Measurements from ENCODE around the gene AMN. TPM values are rescaled to one million over a fixed set of nuclear protein-coding genes. Genes with fewer than 3 reads are reported as not detected.

Gene AMN
- total RNA-seq, 1 experiment from 2014 or later, result 21.8 TPM

DNA sequence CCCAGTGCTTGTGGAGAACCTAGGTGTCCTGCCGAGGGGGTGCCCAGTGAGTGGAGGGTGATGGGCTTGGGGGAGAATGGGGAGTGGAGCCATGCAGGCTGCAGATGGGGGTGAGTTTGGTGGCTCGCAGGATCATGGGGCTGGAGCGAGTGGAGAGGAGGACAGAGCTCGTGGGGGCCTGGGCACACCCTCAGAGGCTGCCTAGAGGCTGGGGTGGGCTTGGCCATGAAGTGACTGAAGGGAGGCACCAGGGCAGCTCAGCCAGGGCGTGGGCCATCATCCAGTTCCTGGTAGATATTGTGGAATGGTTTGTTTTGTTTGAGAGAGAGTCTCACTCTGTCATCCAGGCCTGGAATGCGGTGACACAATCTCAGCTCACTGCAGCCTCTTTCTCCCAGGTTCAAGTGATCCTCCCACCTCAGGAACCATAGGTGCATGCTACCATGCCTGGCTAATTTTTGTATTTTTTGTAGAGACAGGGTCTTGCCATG is 43.4 kb upstream of the AMN start:
- Histone ChIP-seq H3K4me2 (no peak overlapping the region), H3F3A (ENCODE audit: insufficient read depth, low read depth) (peaks cover 8% of the 10 kb centered on the region; the same call in 1 of the 2 replicates), H4K20me1 (ENCODE audit: insufficient read depth) (no peaks in the 10 kb centered on the region), H3K9me2 (ENCODE audit: insufficient read depth) (no peaks in the 10 kb centered on the region), H3K79me2 (ENCODE audit: low read depth) (no peaks in the 10 kb centered on the region), H2AFZ (no peak overlapping the region), H3K36me3 (ENCODE audit: low read depth) (0 out of 2 replicates have a peak, but pooled peaks cover 12% of the 10 kb centered on the region), H3K4me3 (no peak overlapping the region), H3K27me3 (ENCODE audit: insufficient read depth, low read depth) (no peaks in the 10 kb centered on the region), H3K27ac (no peak overlapping the region), H3K9me3 (ENCODE audit: insufficient read depth, low read depth) (no peaks in the 10 kb centered on the region), H3K4me1 (replicated peaks; ENCODE audit: insufficient read depth) (no peaks in the 10 kb centered on the region)
- POLR2A ChIA-PET (ENCODE audit: unreplicated experiment), result no interaction called here
- DNase-seq, result peak; percentile 52 to 58
- CTCF ChIA-PET, result interaction anchor here (0.6 to 0.7 kb wide), 3 partner anchors 181 to 1110 kb away, joined by 3 to 11 read pairs (median 3); no protein-coding TSS in a partner anchor
- TF ChIP-seq, protein P1, sequence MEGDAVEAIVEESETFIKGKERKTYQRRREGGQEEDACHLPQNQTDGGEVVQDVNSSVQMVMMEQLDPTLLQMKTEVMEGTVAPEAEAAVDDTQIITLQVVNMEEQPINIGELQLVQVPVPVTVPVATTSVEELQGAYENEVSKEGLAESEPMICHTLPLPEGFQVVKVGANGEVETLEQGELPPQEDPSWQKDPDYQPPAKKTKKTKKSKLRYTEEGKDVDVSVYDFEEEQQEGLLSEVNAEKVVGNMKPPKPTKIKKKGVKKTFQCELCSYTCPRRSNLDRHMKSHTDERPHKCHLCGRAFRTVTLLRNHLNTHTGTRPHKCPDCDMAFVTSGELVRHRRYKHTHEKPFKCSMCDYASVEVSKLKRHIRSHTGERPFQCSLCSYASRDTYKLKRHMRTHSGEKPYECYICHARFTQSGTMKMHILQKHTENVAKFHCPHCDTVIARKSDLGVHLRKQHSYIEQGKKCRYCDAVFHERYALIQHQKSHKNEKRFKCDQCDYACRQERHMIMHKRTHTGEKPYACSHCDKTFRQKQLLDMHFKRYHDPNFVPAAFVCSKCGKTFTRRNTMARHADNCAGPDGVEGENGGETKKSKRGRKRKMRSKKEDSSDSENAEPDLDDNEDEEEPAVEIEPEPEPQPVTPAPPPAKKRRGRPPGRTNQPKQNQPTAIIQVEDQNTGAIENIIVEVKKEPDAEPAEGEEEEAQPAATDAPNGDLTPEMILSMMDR (conservative IDR thresholded peaks at IDR 0.05), result 0 out of 2 replicates have a peak, but pooled peaks have one; percentile 23
- no peak for TF ChIP-seq EZH2 (IDR thresholded peaks at IDR 0.05; ENCODE audit: low read depth)
- BruUV-seq (replicated peaks), result no TSS peak
- intact Hi-C loops (cut with micrococcal nuclease; ENCODE audit: unreplicated experiment), result no loop called here

DNA sequence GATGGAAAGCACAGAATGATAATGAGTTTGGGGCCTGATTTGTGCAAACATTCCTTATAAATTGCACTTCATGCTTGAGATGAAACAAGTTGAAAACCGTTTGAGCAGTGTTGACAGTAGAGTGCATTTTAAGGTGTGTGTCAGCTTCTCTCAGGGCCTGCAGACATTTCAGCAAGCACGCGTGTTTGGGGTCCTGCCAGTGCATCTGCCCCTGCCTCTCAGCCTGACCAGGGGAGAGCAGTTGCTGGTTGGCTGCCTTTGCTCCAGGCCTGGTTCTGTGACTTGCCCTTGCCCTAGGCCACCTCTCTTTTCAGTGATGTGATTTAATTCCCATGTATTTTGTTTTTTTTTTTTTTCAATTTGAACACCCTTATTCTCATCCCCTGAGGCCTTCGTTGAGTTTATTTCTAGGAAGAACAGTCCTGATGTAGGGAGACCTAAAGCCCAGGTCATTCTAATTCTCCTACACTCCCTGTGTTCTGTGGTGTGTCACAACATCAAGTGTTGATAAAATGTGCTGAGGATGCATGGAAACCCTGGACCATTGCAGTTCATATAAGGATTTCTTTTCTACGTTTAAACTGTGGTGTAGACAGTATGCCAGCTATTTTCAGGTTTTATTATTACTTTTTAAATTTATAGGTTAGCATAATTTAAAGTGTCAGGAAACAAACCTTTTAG is 40.1 kb upstream of the AMN start:
- Histone ChIP-seq H3K79me2 (ENCODE audit: low read depth) (no peaks in the 10 kb centered on the region), H4K20me1 (ENCODE audit: insufficient read depth) (no peaks in the 10 kb centered on the region), H3K36me3 (ENCODE audit: low read depth) (0 out of 2 replicates have a peak, but pooled peaks cover 6% of the 10 kb centered on the region), H3K4me2 (no peak overlapping the region), H2AFZ (no peak overlapping the region), H3K9me2 (ENCODE audit: insufficient read depth) (no peaks in the 10 kb centered on the region), H3K27ac (no peak overlapping the region), H3K27me3 (ENCODE audit: insufficient read depth, low read depth) (no peaks in the 10 kb centered on the region), H3K4me3 (no peak overlapping the region), H3F3A (ENCODE audit: insufficient read depth, low read depth) (peaks cover 3% of the 10 kb centered on the region; the same call in 1 of the 2 replicates), H3K4me1 (replicated peaks; ENCODE audit: insufficient read depth) (no peaks in the 10 kb centered on the region), H3K9me3 (ENCODE audit: insufficient read depth, low read depth) (no peaks in the 10 kb centered on the region)
- DNase-seq, result no peak
- intact Hi-C loops (cut with micrococcal nuclease; ENCODE audit: unreplicated experiment), result no loop called here
- POLR2A ChIA-PET (ENCODE audit: unreplicated experiment), result interaction anchor here (0.6 kb wide), 1 partner anchor 679 kb away, joined by 3 read pairs; no protein-coding TSS in a partner anchor
- no peak for TF ChIP-seq EZH2 (IDR thresholded peaks at IDR 0.05; ENCODE audit: low read depth)
- TF ChIP-seq, protein P1 (conservative IDR thresholded peaks at IDR 0.05), result no peak
- no TSS peak for BruUV-seq (replicated peaks)
- CTCF ChIA-PET, result interaction anchor here (0.6 to 0.7 kb wide), 2 partner anchors 60 to 188 kb away, joined by 3 to 8 read pairs; no protein-coding TSS in a partner anchor

DNA sequence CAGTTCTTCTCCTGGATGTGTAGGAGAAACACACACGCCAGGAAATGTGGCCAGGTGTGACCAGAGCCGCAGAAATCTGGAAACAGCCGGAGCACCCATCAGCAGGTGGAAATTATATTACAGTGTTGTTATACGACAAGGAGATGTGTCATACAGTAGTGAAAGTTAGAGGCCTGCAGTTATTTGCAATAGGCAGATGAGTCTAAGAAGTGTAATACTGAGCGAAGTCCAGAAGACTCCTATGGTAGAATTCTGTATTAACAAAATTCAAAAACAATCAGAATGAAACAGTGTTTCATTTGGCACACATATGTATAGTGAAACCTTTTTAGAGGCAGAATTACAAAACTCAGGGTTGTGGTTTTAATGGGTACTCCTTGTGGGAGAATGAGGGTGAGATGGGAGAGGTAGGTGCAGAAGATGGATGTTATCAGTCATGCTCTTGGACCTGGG is 39.3 kb upstream of the AMN start:
- intact Hi-C loops (cut with micrococcal nuclease; ENCODE audit: unreplicated experiment), result no loop called here
- ChIA-PET CTCF (interaction anchor here (0.6 kb wide), 1 partner anchor 61 kb away, joined by 3 read pairs; no protein-coding TSS in a partner anchor), POLR2A (ENCODE audit: unreplicated experiment) (no interaction called here)
- Histone ChIP-seq H3K9me2 (ENCODE audit: insufficient read depth) (no peaks in the 10 kb centered on the region), H3K27ac (no peak overlapping the region), H3K4me2 (no peak overlapping the region), H3K36me3 (ENCODE audit: low read depth) (no peaks in the 10 kb centered on the region), H4K20me1 (ENCODE audit: insufficient read depth) (no peaks in the 10 kb centered on the region), H3K9me3 (ENCODE audit: insufficient read depth, low read depth) (no peaks in the 10 kb centered on the region), H3K79me2 (ENCODE audit: low read depth) (no peaks in the 10 kb centered on the region), H3K4me1 (replicated peaks; ENCODE audit: insufficient read depth) (no peaks in the 10 kb centered on the region), H3K4me3 (no peak overlapping the region), H2AFZ (no peak overlapping the region), H3F3A (ENCODE audit: insufficient read depth, low read depth) (peaks cover 3% of the 10 kb centered on the region; the same call in 1 of the 2 replicates), H3K27me3 (ENCODE audit: insufficient read depth, low read depth) (no peaks in the 10 kb centered on the region)
- TF ChIP-seq, protein P1 (conservative IDR thresholded peaks at IDR 0.05), result no peak
- no peak for TF ChIP-seq EZH2 (IDR thresholded peaks at IDR 0.05; ENCODE audit: low read depth)
- BruUV-seq (replicated peaks), result no TSS peak
- DNase-seq, result no peak
